ENCODE data around the gene SCN4B.

SCN4B gene

DNA sequence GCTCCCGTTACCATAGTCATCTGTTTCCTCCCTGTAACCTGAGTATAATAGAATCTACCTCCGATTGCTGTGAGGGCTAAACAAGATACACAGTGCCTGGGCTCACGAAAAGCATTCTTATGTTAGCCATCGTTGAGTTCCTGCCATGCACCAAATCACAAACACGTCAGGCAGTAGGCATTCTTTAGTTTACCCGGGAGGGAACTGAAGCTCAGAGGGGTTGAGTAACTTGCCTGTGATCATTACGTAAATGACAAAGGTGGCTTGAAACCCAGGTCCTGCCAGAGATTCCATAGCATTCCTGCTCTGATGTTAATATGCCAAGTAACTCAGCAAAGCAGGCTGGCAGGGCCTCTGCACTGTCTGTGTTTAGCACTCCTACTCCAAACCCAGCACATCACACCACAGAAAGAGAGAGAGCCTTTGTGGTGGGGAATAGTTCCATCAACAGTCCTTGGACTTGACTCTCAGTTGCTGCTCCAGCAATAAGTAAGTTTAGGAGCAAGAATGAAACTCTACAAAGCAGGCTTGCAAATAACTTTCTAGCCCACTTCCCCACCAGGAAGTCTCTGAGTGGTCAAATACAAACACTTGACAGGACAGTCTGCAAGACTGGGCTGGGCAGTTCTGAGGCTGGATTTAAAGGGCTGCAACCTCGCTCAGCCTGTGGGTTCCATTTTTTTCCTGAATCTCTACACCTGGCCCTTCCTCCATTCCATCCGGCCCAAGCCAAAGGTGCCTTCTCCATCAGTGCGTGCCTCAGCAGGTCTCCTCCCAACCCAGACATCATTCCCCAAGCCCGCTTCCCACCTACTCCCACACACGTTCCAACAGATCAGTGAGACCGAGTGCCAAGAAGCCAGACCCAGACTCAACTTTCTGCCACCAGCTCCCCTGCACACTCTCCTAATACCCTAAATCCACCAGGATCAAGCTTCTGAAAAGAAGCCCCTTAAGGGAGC is 22.7 kb upstream of the SCN4B start:
- TF ChIP-seq TCF4 (CRISPR knock-in tag; IDR thresholded peaks at IDR 0.05; ENCODE audit: borderline replicate concordance) (no peak), ZFP3 (CRISPR knock-in tag; IDR thresholded peaks at IDR 0.05) (no peak), ZFP30 (CRISPR knock-in tag; IDR thresholded peaks at IDR 0.05) (no peak)
- TF ChIP-seq, protein P1, sequence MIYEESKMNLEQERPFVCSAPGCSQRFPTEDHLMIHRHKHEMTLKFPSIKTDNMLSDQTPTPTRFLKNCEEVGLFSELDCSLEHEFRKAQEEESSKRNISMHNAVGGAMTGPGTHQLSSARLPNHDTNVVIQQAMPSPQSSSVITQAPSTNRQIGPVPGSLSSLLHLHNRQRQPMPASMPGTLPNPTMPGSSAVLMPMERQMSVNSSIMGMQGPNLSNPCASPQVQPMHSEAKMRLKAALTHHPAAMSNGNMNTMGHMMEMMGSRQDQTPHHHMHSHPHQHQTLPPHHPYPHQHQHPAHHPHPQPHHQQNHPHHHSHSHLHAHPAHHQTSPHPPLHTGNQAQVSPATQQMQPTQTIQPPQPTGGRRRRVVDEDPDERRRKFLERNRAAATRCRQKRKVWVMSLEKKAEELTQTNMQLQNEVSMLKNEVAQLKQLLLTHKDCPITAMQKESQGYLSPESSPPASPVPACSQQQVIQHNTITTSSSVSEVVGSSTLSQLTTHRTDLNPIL (CRISPR knock-in tag; IDR thresholded peaks at IDR 0.05; ENCODE audit: low read depth), result no peak
- peak; percentile 22; the same call in 2 of the 3 replicates for ATAC-seq

- no peak for ATAC-seq
- TF ChIP-seq, protein P1 (CRISPR knock-in tag; IDR thresholded peaks at IDR 0.05; ENCODE audit: low read depth), result no peak
- TF ChIP-seq ZC3H10 (CRISPR knock-in tag; IDR thresholded peaks at IDR 0.05), result no peak
- TF ChIP-seq CSDC2 (CRISPR knock-in tag; IDR thresholded peaks at IDR 0.05), result no peak
- TF ChIP-seq TOX (CRISPR knock-in tag; IDR thresholded peaks at IDR 0.05; ENCODE audit: borderline replicate concordance), result no peak
- TF ChIP-seq GLIS3 (CRISPR knock-in tag; IDR thresholded peaks at IDR 0.05), result no peak
- TF ChIP-seq ZFP3 (CRISPR knock-in tag; IDR thresholded peaks at IDR 0.05), result no peak
- no peak for TF ChIP-seq PPARA (CRISPR knock-in tag; IDR thresholded peaks at IDR 0.05; ENCODE audit: borderline replicate concordance)
- no peak for TF ChIP-seq ZNF8 (CRISPR knock-in tag; IDR thresholded peaks at IDR 0.05)
- no peak for TF ChIP-seq OSR1 (CRISPR knock-in tag; IDR thresholded peaks at IDR 0.05)
Measured at GRCh38 chr11:118174006-118174567, 21.5 kb upstream of the SCN4B start.

DNA sequence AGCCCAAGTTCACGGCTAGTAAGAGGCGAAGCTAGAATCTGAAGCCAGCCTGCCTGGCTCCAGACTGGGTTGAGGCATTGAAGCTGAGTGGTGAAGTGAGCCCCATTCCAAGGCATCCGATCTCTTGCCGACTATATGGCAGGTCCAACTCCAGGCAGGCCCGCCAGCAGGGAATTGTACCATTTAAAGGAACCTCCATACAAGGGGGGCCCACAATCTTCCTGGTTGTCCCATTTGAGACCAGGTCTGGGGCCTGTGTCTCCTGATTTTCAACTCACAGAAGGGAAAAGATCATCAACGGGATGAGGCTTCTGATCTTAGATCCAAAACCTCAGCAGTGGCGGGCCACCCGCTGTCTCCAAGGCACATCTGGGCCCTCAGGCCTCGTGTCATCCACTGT is 19.7 kb upstream of the SCN4B start:
- no peak for TF ChIP-seq PATZ1 (CRISPR knock-in tag; IDR thresholded peaks at IDR 0.05; ENCODE audit: borderline replicate concordance)
- no peak for TF ChIP-seq ZC3H10 (CRISPR knock-in tag; IDR thresholded peaks at IDR 0.05)
- no peak for TF ChIP-seq ARNTL (CRISPR knock-in tag; IDR thresholded peaks at IDR 0.05; ENCODE audit: borderline replicate concordance, low read depth)
- no peak for TF ChIP-seq GLIS3 (CRISPR knock-in tag; IDR thresholded peaks at IDR 0.05)
- TF ChIP-seq BACH2 (CRISPR knock-in tag; IDR thresholded peaks at IDR 0.05; ENCODE audit: borderline replicate concordance), result no peak
- no peak for TF ChIP-seq SNAI2 (CRISPR knock-in tag; IDR thresholded peaks at IDR 0.05)
- TF ChIP-seq, protein P2, sequence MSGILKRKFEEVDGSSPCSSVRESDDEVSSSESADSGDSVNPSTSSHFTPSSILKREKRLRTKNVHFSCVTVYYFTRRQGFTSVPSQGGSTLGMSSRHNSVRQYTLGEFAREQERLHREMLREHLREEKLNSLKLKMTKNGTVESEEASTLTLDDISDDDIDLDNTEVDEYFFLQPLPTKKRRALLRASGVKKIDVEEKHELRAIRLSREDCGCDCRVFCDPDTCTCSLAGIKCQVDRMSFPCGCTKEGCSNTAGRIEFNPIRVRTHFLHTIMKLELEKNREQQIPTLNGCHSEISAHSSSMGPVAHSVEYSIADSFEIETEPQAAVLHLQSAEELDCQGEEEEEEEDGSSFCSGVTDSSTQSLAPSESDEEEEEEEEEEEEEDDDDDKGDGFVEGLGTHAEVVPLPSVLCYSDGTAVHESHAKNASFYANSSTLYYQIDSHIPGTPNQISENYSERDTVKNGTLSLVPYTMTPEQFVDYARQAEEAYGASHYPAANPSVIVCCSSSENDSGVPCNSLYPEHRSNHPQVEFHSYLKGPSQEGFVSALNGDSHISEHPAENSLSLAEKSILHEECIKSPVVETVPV (CRISPR knock-in tag; IDR thresholded peaks at IDR 0.05), result no peak
- no peak for TF ChIP-seq RARB (CRISPR knock-in tag; IDR thresholded peaks at IDR 0.05)
- TF ChIP-seq TCF4 (CRISPR knock-in tag; IDR thresholded peaks at IDR 0.05; ENCODE audit: borderline replicate concordance), result no peak
- no peak for TF ChIP-seq ZNF70 (CRISPR knock-in tag; IDR thresholded peaks at IDR 0.05)
- TF ChIP-seq, protein P3, sequence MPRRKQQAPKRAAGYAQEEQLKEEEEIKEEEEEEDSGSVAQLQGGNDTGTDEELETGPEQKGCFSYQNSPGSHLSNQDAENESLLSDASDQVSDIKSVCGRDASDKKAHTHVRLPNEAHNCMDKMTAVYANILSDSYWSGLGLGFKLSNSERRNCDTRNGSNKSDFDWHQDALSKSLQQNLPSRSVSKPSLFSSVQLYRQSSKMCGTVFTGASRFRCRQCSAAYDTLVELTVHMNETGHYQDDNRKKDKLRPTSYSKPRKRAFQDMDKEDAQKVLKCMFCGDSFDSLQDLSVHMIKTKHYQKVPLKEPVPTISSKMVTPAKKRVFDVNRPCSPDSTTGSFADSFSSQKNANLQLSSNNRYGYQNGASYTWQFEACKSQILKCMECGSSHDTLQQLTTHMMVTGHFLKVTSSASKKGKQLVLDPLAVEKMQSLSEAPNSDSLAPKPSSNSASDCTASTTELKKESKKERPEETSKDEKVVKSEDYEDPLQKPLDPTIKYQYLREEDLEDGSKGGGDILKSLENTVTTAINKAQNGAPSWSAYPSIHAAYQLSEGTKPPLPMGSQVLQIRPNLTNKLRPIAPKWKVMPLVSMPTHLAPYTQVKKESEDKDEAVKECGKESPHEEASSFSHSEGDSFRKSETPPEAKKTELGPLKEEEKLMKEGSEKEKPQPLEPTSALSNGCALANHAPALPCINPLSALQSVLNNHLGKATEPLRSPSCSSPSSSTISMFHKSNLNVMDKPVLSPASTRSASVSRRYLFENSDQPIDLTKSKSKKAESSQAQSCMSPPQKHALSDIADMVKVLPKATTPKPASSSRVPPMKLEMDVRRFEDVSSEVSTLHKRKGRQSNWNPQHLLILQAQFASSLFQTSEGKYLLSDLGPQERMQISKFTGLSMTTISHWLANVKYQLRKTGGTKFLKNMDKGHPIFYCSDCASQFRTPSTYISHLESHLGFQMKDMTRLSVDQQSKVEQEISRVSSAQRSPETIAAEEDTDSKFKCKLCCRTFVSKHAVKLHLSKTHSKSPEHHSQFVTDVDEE (CRISPR knock-in tag; IDR thresholded peaks at IDR 0.05), result no peak
- TF ChIP-seq, protein P4, sequence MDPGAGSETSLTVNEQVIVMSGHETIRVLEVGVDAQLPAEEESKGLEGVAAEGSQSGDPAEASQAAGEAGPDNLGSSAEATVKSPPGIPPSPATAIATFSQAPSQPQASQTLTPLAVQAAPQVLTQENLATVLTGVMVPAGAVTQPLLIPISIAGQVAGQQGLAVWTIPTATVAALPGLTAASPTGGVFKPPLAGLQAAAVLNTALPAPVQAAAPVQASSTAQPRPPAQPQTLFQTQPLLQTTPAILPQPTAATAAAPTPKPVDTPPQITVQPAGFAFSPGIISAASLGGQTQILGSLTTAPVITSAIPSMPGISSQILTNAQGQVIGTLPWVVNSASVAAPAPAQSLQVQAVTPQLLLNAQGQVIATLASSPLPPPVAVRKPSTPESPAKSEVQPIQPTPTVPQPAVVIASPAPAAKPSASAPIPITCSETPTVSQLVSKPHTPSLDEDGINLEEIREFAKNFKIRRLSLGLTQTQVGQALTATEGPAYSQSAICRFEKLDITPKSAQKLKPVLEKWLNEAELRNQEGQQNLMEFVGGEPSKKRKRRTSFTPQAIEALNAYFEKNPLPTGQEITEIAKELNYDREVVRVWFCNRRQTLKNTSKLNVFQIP (CRISPR knock-in tag; IDR thresholded peaks at IDR 0.05; ENCODE audit: borderline replicate concordance, low read depth), result no peak
- TF ChIP-seq ZFP3 (CRISPR knock-in tag; IDR thresholded peaks at IDR 0.05), result no peak
- TF ChIP-seq CSDC2 (CRISPR knock-in tag; IDR thresholded peaks at IDR 0.05), result no peak
- no peak for TF ChIP-seq ISL1 (CRISPR knock-in tag; IDR thresholded peaks at IDR 0.05)
- TF ChIP-seq PPARA (CRISPR knock-in tag; IDR thresholded peaks at IDR 0.05; ENCODE audit: borderline replicate concordance), result no peak
- TF ChIP-seq, protein P1 (CRISPR knock-in tag; IDR thresholded peaks at IDR 0.05; ENCODE audit: low read depth), result no peak
- no peak for TF ChIP-seq ZFP30 (CRISPR knock-in tag; IDR thresholded peaks at IDR 0.05)
- TF ChIP-seq ESRRG (CRISPR knock-in tag; IDR thresholded peaks at IDR 0.05), result no peak
- no peak for ATAC-seq

Measured in SK-N-SH treated with all-trans-retinoic acid at 6 μM for 48 hours (cell line).